HepG2 (cell line): ENCODE data around the gene C9orf85. TPM values are rescaled to one million over a fixed set of nuclear protein-coding genes. Genes with fewer than 3 reads are reported as not detected.

Source experiments
- ATAC-seq: fragments of 200-7000 bp; cut with Tn5 transposase; 3 replicates; pipeline ENCODE4 v1.9.1; 2020; ENCODE audit warnings: mild to moderate bottlenecking, moderate library complexity
- BruUV-seq: library from RNA; stranded (reverse); fragments of 400-500 nt; replicated peaks from 2 replicates; lab custom pipeline; 2021; lab: Mats Ljungman, UMichigan
- CTCF ChIA-PET: fragments of 300-600 bp; formaldehyde crosslinking; extraction: SDS; loops from one replicate; lab custom pipeline; 2021; ENCODE audit warnings: low total read pairs, inconsistent platforms, low intra/inter-chr PET ratio; lab: Yijun Ruan, JAX
- POLR2A ChIA-PET: fragments of 350-600 bp; sonication (Branson Sonifier 250); formaldehyde crosslinking; loops from one replicate; lab custom pipeline; 2020; ENCODE audit warnings: antibody characterized with exemption, inconsistent platforms; lab: Yijun Ruan, JAX
- DNase-seq: peaks from one replicate; pipeline ENCODE4 v3.0.0-alpha.2; 2015; ENCODE audit warnings: low spot score
- FAIRE-seq: peaks from 3 replicates; lab custom pipeline; 2011; peaks lifted over from hg19 to GRCh38; lab: Jason Lieb, UNC
- H2AFZ ChIP-seq: one replicate; pipeline ENCODE4 v1.6.1; 2011; ENCODE audit warnings: low read length, inconsistent platforms
- H3K27ac ChIP-seq: fragments of 300-600 bp; 3 replicates; pipeline ENCODE4 v1.8.0; 2011; ENCODE audit warnings: mixed run types, mild to moderate bottlenecking, mixed read lengths, low read length, inconsistent platforms; ENCODE audit not compliant: insufficient read depth; ENCODE audit errors: extremely low read length
- H3K27me3 ChIP-seq, 2 experiments: fragments of 200-600 bp in 1 of 2; 2 replicates in 1 of 2; 3 replicates in 1 of 2; pipeline versions ENCODE4 v1.6.0 to v1.8.0; 2011; ENCODE audit warnings: low read length in 2 of 2, mild to moderate bottlenecking in 2 of 2, moderate library complexity in 2 of 2, inconsistent platforms in 1 of 2; ENCODE audit not compliant: insufficient read depth in 2 of 2, control insufficient read depth in 1 of 2
- H3K36me3 ChIP-seq, 2 experiments: fragments of 200-600 bp in 1 of 2; replicated peaks in 1 of 2; 2 replicates in 1 of 2; 3 replicates in 1 of 2; pipeline versions ENCODE4 v1.5.1 to v1.8.0; 2011; ENCODE audit warnings: low read length in 2 of 2, inconsistent platforms in 1 of 2; ENCODE audit not compliant: insufficient read depth in 2 of 2, control insufficient read depth in 1 of 2
- H3K4me1 ChIP-seq: 2 replicates; pipeline ENCODE4 v1.5.1; 2012; ENCODE audit warnings: low read length, inconsistent platforms; ENCODE audit not compliant: insufficient read depth
- H3K4me2 ChIP-seq: 2 replicates; pipeline ENCODE4 v1.6.0; 2011; ENCODE audit warnings: low read depth, low read length, inconsistent platforms
- H3K4me3 ChIP-seq, 3 experiments: fragments of 200-600 bp in 1 of 3; sonication (generic), shearing (Covaris generic) in 1 of 3; replicated peaks in 1 of 3; 2 replicates each; pipeline ENCODE4 v1.5.1; 2011 to 2016; ENCODE audit warnings: low read length in 3 of 3, inconsistent platforms in 2 of 3, low read depth in 2 of 3, mild to moderate bottlenecking in 2 of 3, control low read depth in 1 of 3, mixed read lengths in 1 of 3; ENCODE audit not compliant: insufficient read depth in 1 of 3
- H3K79me2 ChIP-seq: one replicate; pipeline ENCODE4 v1.6.1; 2011; ENCODE audit warnings: low read length, inconsistent platforms; ENCODE audit not compliant: insufficient read depth
- H3K9ac ChIP-seq: 2 replicates; pipeline ENCODE4 v1.6.0; 2011; ENCODE audit warnings: mild to moderate bottlenecking, low read depth, low read length, inconsistent platforms; ENCODE audit not compliant: insufficient read depth
- H3K9me3 ChIP-seq: 2 replicates; pipeline ENCODE4 v1.5.1; 2012; ENCODE audit warnings: mild to moderate bottlenecking, low read length
- H4K20me1 ChIP-seq: 2 replicates; pipeline ENCODE4 v1.6.0; 2011; ENCODE audit warnings: inconsistent platforms, mild to moderate bottlenecking, low read length, moderate library complexity; ENCODE audit not compliant: insufficient read depth
- ARID3A ChIP-seq: IDR thresholded peaks from 2 replicates; pipeline ENCODE4 v1.6.1; 2012; ENCODE audit warnings: low read depth, low read length, improper control_type of control experiment
- HOMEZ ChIP-seq: IDR thresholded peaks from 2 replicates; pipeline ENCODE4 v1.6.1; 2016; ENCODE audit warnings: low read depth
- KDM4B ChIP-seq: sonication (generic); formaldehyde crosslinking; IDR thresholded peaks from 2 replicates; pipeline ENCODE4 v1.4.0; 2020; ENCODE audit warnings: missing genetic modification reagents
- MAFF ChIP-seq: IDR thresholded peaks from 2 replicates; pipeline ENCODE4 v1.6.1; 2011; ENCODE audit warnings: low read depth, low read length, improper control_type of control experiment
- MEF2D ChIP-seq: sonication (generic); formaldehyde crosslinking; IDR thresholded peaks from 2 replicates; pipeline ENCODE4 v1.5.1; 2020; ENCODE audit warnings: mild to moderate bottlenecking, missing genetic modification reagents
- PRDM10 ChIP-seq: sonication (generic); formaldehyde crosslinking; IDR thresholded peaks from 2 replicates; pipeline ENCODE4 v1.4.0; 2020; ENCODE audit warnings: low read depth, missing genetic modification reagents
- PREB ChIP-seq: sonication (generic); formaldehyde crosslinking; IDR thresholded peaks from 2 replicates; pipeline ENCODE4 v1.4.0; 2020; ENCODE audit warnings: missing genetic modification reagents
- SNAPC2 ChIP-seq: sonication (generic); formaldehyde crosslinking; IDR thresholded peaks from 2 replicates; pipeline ENCODE4 v1.8.1; 2022; ENCODE audit warnings: mild to moderate bottlenecking, missing genetic modification reagents
- ZBTB42 ChIP-seq: sonication (generic); formaldehyde crosslinking; IDR thresholded peaks from 2 replicates; pipeline ENCODE4 v1.5.0; 2020; ENCODE audit warnings: mild to moderate bottlenecking, missing genetic modification reagents
- ZNF788 ChIP-seq: sonication (generic); formaldehyde crosslinking; IDR thresholded peaks from 2 replicates; pipeline ENCODE4 v1.5.0; 2020; ENCODE audit warnings: mild to moderate bottlenecking, missing genetic modification reagents, borderline replicate concordance
- WGBS: methylation state at CpG from one replicate; pipeline ENCODE4 v1.1.6; 2017; ENCODE audit warnings: low lambda C conversion rate; 5-methylcytosine and 5-hydroxymethylcytosine counted together
- in situ Hi-C: cut with HindIII; loops from 2 replicates; pipeline ENCODE4 v1.10.0; 2017; ENCODE audit warnings: low pct_unique_long_range_greater_than_20kb; ENCODE audit not compliant: extremely low pct_ligation_motif_present
- intact Hi-C: fragments of 100-400 bp; cut with micrococcal nuclease; formaldehyde crosslinking; loops from one replicate; pipeline ENCODE4 v1.10.0; 2022; ENCODE audit not compliant: unreplicated experiment
- polyA plus RNA-seq, 8 experiments: library from polyadenylated mRNA; depleted of rRNA in 3 of 8; stranded (reverse) in 7 of 8; unstranded in 1 of 8; fragments of >200 nt; fragmentation: Illumina TruSeq in 4 of 8; extraction: Trizol in 4 of 8; gene quantifications; 2 replicates each; pipeline versions ENCODE4 v1.2.1 to v1.2.3, GENCODE V29; 2011 to 2016; ENCODE audit warnings: low read depth in 4 of 8, missing spikeins in 1 of 8, mixed read lengths in 1 of 8; ENCODE audit not compliant: insufficient read depth in 1 of 8
- total RNA-seq, 5 experiments: library from RNA; depleted of rRNA; stranded (reverse); fragments of >200 nt; fragmentation: Illumina TruSeq; extraction: Trizol; gene quantifications; 2 replicates each; pipeline ENCODE4 v1.2.3, GENCODE V29; 2016; ENCODE audit warnings: low read depth in 1 of 5

C9orf85 gene
- total and polyA plus RNA-seq, 2 of the 13 experiments (the other 11 are each of a cell fraction or from before 2014, with no cell fraction given): 9.9 to 13.9 TPM

- DNase-seq (no peak), FAIRE-seq (peak; percentile 21)
- Histone ChIP-seq H3K4me2 (no peak overlapping the region), H3K4me1 (no peaks in the 10 kb centered on the region), H3K79me2 (no peaks in the 10 kb centered on the region), H3K9me3 (no peaks in the 10 kb centered on the region), H3K4me3 (no peak overlapping the region), H3K27ac (no peak overlapping the region), H3K9ac (no peak overlapping the region), H2AFZ (no peak overlapping the region), H3K27me3 (no peaks in the 10 kb centered on the region), H4K20me1 (no peaks in the 10 kb centered on the region), H3K36me3 (no peaks in the 10 kb centered on the region)
- BruUV-seq: no TSS peak
- WGBS: 100% methylated on average over 1 of the region's 1 CpG
- in situ Hi-C loops (no loop called here), intact Hi-C loops (no loop called here)
- ChIA-PET CTCF (no interaction called here), POLR2A (no interaction called here)
- no peak for TF ChIP-seq MAFF
- peak; percentile 39; the same call in 1 of the 2 replicates for TF ChIP-seq HOMEZ (CRISPR knock-in tag)
- TF ChIP-seq, all 625 proteins: peak for 1
- ATAC-seq: no peak
Observed at GRCh38 chr9:71955300-71955915, 44.0 kb downstream of the C9orf85 start.

- Histone ChIP-seq H2AFZ (no peak overlapping the region), H3K4me2 (no peak overlapping the region), H3K9ac (no peak overlapping the region), H3K4me1 (no peaks in the 10 kb centered on the region), H4K20me1 (no peaks in the 10 kb centered on the region), H3K79me2 (no peaks in the 10 kb centered on the region), H3K27ac (no peak overlapping the region), H3K9me3 (no peaks in the 10 kb centered on the region), H3K4me3 (no peak overlapping the region), H3K36me3 (no peaks in the 10 kb centered on the region; a peak in 1 of 5 replicates), H3K27me3 (no peaks in the 10 kb centered on the region)
- ATAC-seq: no peak
- FAIRE-seq: no peak
- in situ Hi-C loops (no loop called here), intact Hi-C loops (no loop called here)
- 96% methylated on average over 4 of the region's 4 CpGs for WGBS
- no TSS peak for BruUV-seq
- ChIA-PET POLR2A (no interaction called here), CTCF (no interaction called here)
- DNase-seq: no peak
- TF ChIP-seq ARID3A (no peak), SNAPC2 (CRISPR knock-in tag) (no peak), ZBTB42 (CRISPR knock-in tag) (no peak), KDM4B (CRISPR knock-in tag) (no peak), ZNF788 (CRISPR knock-in tag) (no peak), PREB (no peak), MEF2D (CRISPR knock-in tag) (no peak), PRDM10 (CRISPR knock-in tag) (no peak)
Observed at GRCh38 chr9:71962328-71962727, 50.9 kb downstream of the C9orf85 start.
